ENCODE results near the gene RNU6-1. TPM values are rescaled to one million over a fixed set of nuclear protein-coding genes. Genes with fewer than 3 reads are reported as not detected.

Gene RNU6-1
- total RNA-seq, 6 experiments from 2014 or later: not detected

DNA sequence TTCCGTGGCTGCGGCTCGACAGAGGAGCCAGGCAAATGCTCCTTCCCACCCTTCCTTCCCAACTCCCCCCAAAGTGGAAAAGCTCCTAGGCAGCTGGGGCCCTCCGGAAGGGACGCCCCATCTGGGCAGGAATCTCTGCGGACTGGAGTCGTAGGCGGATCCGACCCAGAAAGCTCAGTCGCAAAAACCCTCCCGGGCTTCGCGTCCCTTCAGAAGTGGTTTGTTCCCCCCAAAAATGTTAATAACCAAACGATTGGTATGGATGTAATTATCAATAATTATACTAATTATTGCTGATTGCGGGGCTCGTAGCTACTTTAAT is 3.8 kb downstream of the RNU6-1 start:
- intact Hi-C loops (cut with DNase I): loop anchor here in 1 of 2 donors (10.0 kb wide), 2 partner anchors 331 to 371 kb away; no protein-coding TSS in a partner anchor
- Histone ChIP-seq H3K27me3 (peaks cover 0 to 34% of the 10 kb centered on the region in 2 donors), H3K4me3 (peak overlapping the region; percentile 22 to 29 (median 28)), H3K36me3 (no peaks in the 10 kb centered on the region), H3K27ac (no peak overlapping the region), H3K4me1 (peaks cover 0 to 50% (median 25%) of the 10 kb centered on the region in 4 donors), H3K9me3 (no peaks in the 10 kb centered on the region)
- no peak for ATAC-seq
- no peak for DNase-seq
- WGBS (ENCODE audit: insufficient coverage, low coverage, low lambda C conversion rate, missing lambda C conversion rate): 12% methylated on average over 11 of the region's 16 CpGs
- TF ChIP-seq, protein P1, sequence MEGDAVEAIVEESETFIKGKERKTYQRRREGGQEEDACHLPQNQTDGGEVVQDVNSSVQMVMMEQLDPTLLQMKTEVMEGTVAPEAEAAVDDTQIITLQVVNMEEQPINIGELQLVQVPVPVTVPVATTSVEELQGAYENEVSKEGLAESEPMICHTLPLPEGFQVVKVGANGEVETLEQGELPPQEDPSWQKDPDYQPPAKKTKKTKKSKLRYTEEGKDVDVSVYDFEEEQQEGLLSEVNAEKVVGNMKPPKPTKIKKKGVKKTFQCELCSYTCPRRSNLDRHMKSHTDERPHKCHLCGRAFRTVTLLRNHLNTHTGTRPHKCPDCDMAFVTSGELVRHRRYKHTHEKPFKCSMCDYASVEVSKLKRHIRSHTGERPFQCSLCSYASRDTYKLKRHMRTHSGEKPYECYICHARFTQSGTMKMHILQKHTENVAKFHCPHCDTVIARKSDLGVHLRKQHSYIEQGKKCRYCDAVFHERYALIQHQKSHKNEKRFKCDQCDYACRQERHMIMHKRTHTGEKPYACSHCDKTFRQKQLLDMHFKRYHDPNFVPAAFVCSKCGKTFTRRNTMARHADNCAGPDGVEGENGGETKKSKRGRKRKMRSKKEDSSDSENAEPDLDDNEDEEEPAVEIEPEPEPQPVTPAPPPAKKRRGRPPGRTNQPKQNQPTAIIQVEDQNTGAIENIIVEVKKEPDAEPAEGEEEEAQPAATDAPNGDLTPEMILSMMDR (IDR thresholded peaks at IDR 0.05): no peak
- no peak for TF ChIP-seq POLR2A (IDR thresholded peaks at IDR 0.05)

DNA sequence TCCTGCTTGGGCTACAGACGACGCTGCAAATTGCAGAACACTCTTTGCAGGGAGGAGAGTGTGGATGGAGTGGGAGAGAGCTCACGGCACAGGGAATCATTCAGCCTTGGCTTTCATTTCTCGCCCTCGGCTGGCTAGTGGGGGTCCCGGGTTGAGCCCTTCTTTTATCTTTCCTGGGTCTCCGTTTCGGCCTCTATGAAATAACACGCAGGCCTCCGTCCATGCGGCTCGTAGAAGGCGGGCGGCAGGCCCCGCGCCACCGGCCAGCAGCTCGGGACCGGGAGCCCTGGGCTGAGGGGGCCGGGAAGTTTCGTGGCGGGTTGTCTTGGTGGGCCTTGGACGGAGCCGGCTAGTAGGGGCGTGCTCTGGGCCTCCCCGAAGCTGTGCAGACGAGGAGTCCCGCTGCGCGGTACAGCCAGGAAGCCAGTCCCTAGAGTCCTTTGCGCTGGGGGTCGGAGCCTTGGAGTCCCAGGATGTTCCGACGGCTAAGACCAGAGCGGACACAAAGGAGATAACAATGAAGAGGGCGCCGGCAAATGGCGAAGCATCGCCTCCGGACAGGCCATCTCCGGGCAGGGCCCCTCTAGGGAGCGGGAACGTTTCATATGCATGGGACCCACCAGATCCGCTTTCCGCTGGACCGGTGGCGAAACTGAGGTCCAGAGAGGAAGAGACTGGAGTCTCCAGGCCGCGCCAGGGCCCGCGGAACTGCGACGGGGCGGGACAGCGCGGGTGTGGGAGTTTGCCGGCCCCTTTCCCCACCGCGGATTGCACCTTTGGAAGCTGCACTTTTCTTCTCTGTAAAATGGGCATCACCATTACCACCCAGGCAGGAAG is 4.3 kb downstream of the RNU6-1 start:
- H3K4me3 ChIP-seq: peak overlapping the region; percentile 22 to 29 (median 28)
- H3K4me1 ChIP-seq: peaks cover 0 to 50% (median 25%) of the 10 kb centered on the region in 4 donors
- H3K9me3 ChIP-seq: no peaks in the 10 kb centered on the region
- intact Hi-C loops (cut with DNase I): loop anchor here in 1 of 2 donors (10.0 kb wide), 2 partner anchors 331 to 371 kb away; no protein-coding TSS in a partner anchor
- no peak for TF ChIP-seq POLR2A (IDR thresholded peaks at IDR 0.05)
- TF ChIP-seq, protein P1 (IDR thresholded peaks at IDR 0.05): no peak
- no peak overlapping the region for H3K27ac ChIP-seq
- 6% methylated on average over 24 of the region's 59 CpGs for WGBS (ENCODE audit: insufficient coverage, low coverage, low lambda C conversion rate, missing lambda C conversion rate)
- DNase-seq (no peak), ATAC-seq (no peak)
- no peaks in the 10 kb centered on the region for H3K36me3 ChIP-seq
- H3K27me3 ChIP-seq: peaks cover 2 to 39% of the 10 kb centered on the region in 2 donors

DNA sequence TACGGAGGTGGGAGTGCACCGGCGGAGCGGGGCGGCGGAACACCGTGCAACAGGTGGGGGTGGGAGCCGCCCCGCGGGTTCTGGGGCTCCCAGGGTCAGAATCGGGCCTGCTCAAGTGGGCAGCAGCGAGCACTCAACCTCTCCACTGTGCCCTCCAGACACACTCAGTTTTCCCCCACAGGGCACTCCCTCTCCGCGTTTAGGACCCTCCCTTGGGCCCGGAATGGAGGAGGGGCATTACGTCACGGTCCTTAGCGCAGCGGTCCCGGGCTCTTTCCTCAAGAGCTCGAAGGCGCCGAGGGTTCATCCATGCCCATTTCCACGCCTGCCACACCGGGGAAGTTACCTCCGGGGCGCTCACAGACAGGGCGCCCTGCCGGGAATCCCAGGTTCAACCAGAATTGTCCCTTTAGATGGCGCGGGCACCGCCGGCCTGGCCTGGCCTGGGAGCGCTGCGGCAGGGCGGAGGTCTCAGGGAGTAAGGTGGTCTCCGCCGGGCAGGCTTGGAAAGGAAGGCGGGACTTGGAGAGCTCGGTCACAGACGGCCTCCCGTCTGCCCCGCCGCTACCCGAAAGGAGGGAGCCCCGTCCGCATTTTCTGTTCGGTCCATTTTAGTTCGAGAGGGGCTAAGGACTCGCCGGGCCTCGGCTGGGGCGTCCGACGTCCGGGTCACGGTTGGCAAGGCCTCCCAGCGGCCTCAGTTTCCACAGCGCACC is 5.1 kb downstream of the RNU6-1 start:
- peaks cover 9 to 43% of the 10 kb centered on the region in 2 donors for H3K27me3 ChIP-seq
- H3K4me1 ChIP-seq: peaks cover 0 to 50% (median 25%) of the 10 kb centered on the region in 4 donors
- 2% methylated on average over 25 of the region's 59 CpGs for WGBS (ENCODE audit: insufficient coverage, low coverage, low lambda C conversion rate, missing lambda C conversion rate)
- H3K9me3 ChIP-seq: no peaks in the 10 kb centered on the region
- no peak for DNase-seq
- no peaks in the 10 kb centered on the region for H3K36me3 ChIP-seq
- intact Hi-C loops (cut with DNase I): loop anchor here in 1 of 2 donors (10.0 kb wide), 2 partner anchors 330 to 370 kb away; no protein-coding TSS in a partner anchor
- ATAC-seq: peak in 1 of 4 donors; percentile 1
- TF ChIP-seq POLR2A (IDR thresholded peaks at IDR 0.05): no peak
- TF ChIP-seq, protein P1 (IDR thresholded peaks at IDR 0.05): no peak
- peak overlapping the region; percentile 4 to 29 (median 28) for H3K4me3 ChIP-seq
- H3K27ac ChIP-seq: no peak overlapping the region

DNA sequence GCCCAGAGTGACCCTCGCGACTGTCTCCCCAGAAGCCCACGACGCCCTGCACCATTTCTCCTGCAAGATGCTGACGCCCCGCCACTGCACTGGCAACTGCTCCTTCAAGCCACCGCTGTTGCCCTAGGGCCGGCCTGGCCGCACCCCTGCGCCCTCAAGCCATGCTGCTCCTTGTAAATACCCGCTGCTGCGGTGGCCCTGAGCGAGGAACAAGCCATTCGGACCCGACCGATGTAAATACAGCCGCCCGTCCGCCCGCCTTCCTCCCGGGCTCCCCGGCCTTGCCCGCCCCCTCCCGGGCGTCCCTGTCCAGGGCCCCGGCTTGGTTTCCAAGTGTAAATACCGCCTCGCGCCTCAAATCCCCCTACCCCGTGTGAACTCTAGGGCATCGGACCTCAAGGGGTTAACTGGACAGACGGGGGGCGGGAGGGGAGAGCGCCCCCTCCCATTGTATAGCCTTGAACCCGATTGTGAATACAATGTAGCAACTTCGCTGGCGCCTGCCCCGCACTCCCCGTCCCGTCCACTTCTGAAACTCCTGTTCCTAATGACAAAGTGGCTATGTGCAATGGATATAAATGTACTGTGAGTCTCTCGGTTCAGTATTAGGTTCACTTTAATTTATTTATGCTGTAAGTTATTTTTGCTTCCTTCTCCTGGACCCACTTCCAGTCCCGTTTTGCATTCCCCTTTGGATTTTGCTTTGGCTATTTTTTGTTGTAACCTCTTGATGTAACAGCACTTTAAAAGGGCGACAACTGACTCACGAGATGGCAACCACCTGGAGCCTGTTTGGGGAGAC is 5.9 kb downstream of the RNU6-1 start:
- under 1% methylated on average over 28 of the region's 44 CpGs for WGBS (ENCODE audit: insufficient coverage, low coverage, low lambda C conversion rate, missing lambda C conversion rate)
- H3K27me3 ChIP-seq: peaks cover 9 to 46% of the 10 kb centered on the region in 2 donors
- no peak overlapping the region for H3K27ac ChIP-seq
- intact Hi-C loops (cut with DNase I): loop anchor here in 1 of 2 donors (10.0 kb wide), 2 partner anchors 329 to 369 kb away; no protein-coding TSS in a partner anchor
- H3K4me3 ChIP-seq: peak overlapping the region in 2 of 3 donors; percentile 12 to 17
- TF ChIP-seq POLR2A (IDR thresholded peaks at IDR 0.05): no peak
- TF ChIP-seq, protein P1 (IDR thresholded peaks at IDR 0.05): peak; percentile 41 to 52 (median 44)
- no peaks in the 10 kb centered on the region for H3K9me3 ChIP-seq
- DNase-seq (no peak), ATAC-seq (peak; percentile 38 to 55 (median 52))
- H3K36me3 ChIP-seq: no peaks in the 10 kb centered on the region
- H3K4me1 ChIP-seq: peaks cover 0 to 47% (median 22%) of the 10 kb centered on the region in 4 donors

Measured in right lobe of liver (tissue), 6 donors.